Fibroblast of lung (primary cell): ENCODE results near the gene WTAP.

Experiments used
- CTCF ChIP-seq, 2 donors: IDR thresholded peaks in 1 of 2; conservative IDR thresholded peaks in 1 of 2; 1 replicate in 1 of 2; 2 replicates in 1 of 2; pipeline ENCODE4 v1.5.1; 2011 to 2012; ENCODE audit warnings: low read length in 2 of 2, control low read depth in 1 of 2, inconsistent platforms in 1 of 2, low read depth in 1 of 2, mild to moderate bottlenecking in 1 of 2
- EZH2 ChIP-seq: IDR thresholded peaks from 2 replicates; pipeline ENCODE4 v1.5.1; 2012; ENCODE audit warnings: low read length, control low read depth, mild to moderate bottlenecking; ENCODE audit errors: missing control alignments

- TF ChIP-seq CTCF (conservative IDR thresholded peaks at IDR 0.05 in 1 of 2, IDR thresholded peaks at IDR 0.05 in 1 of 2; ENCODE audit: low read depth in 1 of 2, low read length in 2 of 2) (no peak), EZH2 (no peak)
Measured at GRCh38 chr6:159723259-159723658, 4.0 kb upstream of the WTAP start.
